Placental epithelial cell (primary cell): ENCODE results near the gene KREMEN1. TPM values are rescaled to one million over a fixed set of nuclear protein-coding genes. Genes with fewer than 3 reads are reported as not detected.

ENCODE experiments used
- small RNA-seq: library from RNA; depleted of rRNA; stranded (forward); fragments of <200 nt; gene quantifications from one replicate; pipeline ENCODE3, GENCODE V24; 2012
- total RNA-seq: library from RNA; depleted of rRNA; stranded (reverse); fragments of >200 nt; gene quantifications from 2 replicates; pipeline ENCODE4 v1.2.3, GENCODE V29; 2012

KREMEN1 gene
- 18.9 and 24.3 TPM in 2 replicates for total RNA-seq

GRCh38 chr22:29072979-29073617 is at the start of gene KREMEN1:
KREMEN1 (plus strand) TSS chr22:29073035; CDS start chr22:29073131, 96 bp downstream.

GRCh38 chr22:29061773-29062172 is 11.1 kb upstream of the KREMEN1 start, which contains the start of gene C22orf31:
C22orf31 (minus strand) TSS chr22:29061831; CDS start chr22:29061792, 39 bp downstream.

DNA sequence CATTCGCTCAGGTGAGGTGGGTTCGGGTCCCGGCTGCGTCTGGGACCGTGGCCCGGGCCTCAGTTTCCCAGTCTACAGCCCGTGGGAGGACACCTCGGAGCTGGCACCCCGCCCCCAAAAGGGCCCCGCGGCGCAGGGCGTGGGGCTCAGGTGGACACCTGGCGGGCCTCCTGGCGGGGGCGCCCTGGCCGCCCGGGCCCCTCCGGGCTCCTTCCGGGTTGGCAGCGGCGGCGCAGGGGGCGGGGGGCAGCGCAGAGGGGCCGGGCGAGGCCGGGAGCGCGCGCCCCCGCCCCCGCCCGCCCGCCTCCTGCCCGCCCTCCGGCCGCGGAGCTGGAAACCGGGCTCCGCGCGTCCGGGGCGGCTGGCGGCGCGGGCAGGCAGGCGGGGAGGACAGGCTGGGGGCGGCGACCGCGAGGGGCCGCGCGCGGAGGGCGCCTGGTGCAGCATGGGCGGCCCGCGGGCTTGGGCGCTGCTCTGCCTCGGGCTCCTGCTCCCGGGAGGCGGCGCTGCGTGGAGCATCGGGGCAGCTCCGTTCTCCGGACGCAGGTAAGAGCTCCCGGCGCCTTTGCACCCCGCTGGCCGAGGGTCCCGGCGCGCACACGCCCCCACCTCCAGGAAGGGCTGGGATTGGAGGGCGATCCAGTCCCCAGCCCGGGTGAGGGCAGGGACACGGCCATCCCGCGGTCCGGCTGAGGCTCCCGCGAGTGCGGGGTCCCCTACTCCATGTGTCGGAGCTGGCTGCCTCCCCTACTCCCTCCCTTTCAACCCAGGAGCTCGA is 132.9 kb downstream of the KREMEN1 start, which contains the start of gene EMID1:
Gene EMID1 (plus strand): TSS at position 303 of the 778 bp plus-strand sequence. CDS start 143 bp downstream, at position 446.

Small RNA genes lying within 50 kb of the gene (small RNA-seq; reads per million reads assigned to genes)
- gene RNU6-1219P (not detected), gene RNU6-810P (not detected)

Other genes starting within 250 kb of the KREMEN1 start
- 4.7 and 5.9 TPM in 2 replicates for gene ZNRF3, start 189.5 kb upstream of the KREMEN1 start, total RNA-seq
- gene C22orf31, start 11.2 kb upstream of the KREMEN1 start, total RNA-seq: 0.39 TPM in 1 of 2 replicates, not detected in the other
- gene EMID1, start 132.9 kb downstream of the KREMEN1 start, total RNA-seq: 0.54 and 3.5 TPM in 2 replicates
- gene RHBDD3, start 194.9 kb downstream of the KREMEN1 start, total RNA-seq: 27.7 and 27.9 TPM in 2 replicates
- 133 and 241 TPM in 2 replicates for gene EWSR1, start 195.2 kb downstream of the KREMEN1 start, total RNA-seq
- 16.1 and 17.5 TPM in 2 replicates for gene GAS2L1, start 233.6 kb downstream of the KREMEN1 start, total RNA-seq
- under 0.01 TPM in 1 of 2 replicates, not detected in the other for gene RASL10A, start 242.7 kb downstream of the KREMEN1 start, total RNA-seq